Measurements from ENCODE around the gene ADPRS.
A peak's percentile ranks its signal among the peaks of the same experiment; 100 is the strongest.

The ADPRS gene, protein sequence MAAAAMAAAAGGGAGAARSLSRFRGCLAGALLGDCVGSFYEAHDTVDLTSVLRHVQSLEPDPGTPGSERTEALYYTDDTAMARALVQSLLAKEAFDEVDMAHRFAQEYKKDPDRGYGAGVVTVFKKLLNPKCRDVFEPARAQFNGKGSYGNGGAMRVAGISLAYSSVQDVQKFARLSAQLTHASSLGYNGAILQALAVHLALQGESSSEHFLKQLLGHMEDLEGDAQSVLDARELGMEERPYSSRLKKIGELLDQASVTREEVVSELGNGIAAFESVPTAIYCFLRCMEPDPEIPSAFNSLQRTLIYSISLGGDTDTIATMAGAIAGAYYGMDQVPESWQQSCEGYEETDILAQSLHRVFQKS

DNA sequence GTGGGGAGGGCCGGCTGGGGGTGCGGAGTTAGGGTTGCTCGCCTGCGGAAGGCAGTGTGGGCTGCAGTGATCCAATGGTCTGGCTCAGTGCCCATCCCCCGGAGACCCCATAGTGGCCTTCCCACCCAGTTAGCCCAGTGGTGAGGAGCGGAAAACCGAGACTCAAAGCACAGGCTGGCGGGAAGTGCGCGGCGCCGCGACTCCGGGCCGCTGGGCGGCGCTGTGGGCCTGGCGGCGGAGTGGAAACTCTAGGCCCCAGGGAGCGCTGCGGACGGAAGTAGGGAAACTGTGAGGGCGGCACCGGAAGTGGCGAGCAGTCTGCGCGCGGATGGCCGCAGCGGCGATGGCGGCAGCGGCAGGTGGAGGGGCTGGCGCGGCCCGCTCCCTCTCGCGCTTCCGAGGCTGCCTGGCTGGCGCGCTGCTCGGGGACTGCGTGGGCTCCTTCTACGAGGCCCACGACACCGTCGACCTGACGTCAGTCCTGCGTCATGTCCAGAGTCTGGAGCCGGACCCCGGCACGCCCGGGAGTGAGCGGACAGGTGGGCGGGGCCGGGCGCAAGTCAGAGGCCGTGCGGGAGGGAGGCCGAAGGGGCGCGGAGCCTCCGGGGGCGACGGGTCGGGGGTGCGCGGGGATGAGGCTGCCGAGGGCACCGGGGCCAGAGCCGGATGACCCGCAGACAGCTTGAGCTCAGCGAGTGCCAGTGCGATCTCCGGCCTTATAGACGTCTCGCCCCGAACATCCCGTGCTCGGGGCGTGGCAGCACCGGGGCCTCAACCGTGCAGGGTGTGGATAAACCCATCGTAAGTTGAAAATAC lies at the start of gene ADPRS:
Gene ADPRS, plus strand, starts transcription at position 316 of the 816 bp plus-strand sequence. Its CDS starts 13 bp downstream, at position 329.
- DNase-seq (ENCODE audit: low read depth) = peak; percentile 72
- in situ Hi-C loops (cut with HindIII; ENCODE audit: low sequenced_read_pairs) = no loop called here
- TF ChIP-seq, protein P1, sequence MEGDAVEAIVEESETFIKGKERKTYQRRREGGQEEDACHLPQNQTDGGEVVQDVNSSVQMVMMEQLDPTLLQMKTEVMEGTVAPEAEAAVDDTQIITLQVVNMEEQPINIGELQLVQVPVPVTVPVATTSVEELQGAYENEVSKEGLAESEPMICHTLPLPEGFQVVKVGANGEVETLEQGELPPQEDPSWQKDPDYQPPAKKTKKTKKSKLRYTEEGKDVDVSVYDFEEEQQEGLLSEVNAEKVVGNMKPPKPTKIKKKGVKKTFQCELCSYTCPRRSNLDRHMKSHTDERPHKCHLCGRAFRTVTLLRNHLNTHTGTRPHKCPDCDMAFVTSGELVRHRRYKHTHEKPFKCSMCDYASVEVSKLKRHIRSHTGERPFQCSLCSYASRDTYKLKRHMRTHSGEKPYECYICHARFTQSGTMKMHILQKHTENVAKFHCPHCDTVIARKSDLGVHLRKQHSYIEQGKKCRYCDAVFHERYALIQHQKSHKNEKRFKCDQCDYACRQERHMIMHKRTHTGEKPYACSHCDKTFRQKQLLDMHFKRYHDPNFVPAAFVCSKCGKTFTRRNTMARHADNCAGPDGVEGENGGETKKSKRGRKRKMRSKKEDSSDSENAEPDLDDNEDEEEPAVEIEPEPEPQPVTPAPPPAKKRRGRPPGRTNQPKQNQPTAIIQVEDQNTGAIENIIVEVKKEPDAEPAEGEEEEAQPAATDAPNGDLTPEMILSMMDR (IDR thresholded peaks at IDR 0.05; ENCODE audit: low read depth, low read length, missing control alignments) = peak; percentile 96
- peak within 1 kb of the TSS; percentile 61 for H3K4me3 ChIP-seq (ENCODE audit: low read depth, low read length)

DNA sequence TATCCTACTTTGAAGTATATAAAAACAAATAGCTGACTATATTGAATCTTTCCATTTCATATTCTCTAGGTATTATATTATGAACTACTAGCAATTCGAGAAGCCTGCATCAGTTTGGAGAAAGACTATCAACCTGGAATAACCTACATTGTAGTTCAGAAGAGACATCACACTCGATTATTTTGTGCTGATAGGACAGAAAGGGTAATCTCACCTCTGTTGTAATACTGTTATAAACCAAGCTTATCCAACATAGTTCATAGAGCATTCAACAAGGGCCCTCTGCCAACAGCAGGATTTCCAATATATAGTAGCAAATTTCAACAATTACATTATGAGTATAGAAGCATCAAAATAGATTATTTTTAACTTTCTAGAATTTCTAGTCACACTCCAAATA lies 48.5 kb upstream of the ADPRS start:
- in situ Hi-C loops (cut with HindIII; ENCODE audit: low sequenced_read_pairs) = no loop called here
- TF ChIP-seq, protein P1 (IDR thresholded peaks at IDR 0.05; ENCODE audit: low read depth, low read length, missing control alignments) = no peak
- H3K4me3 ChIP-seq (ENCODE audit: low read depth, low read length) = no peak overlapping the region

DNA sequence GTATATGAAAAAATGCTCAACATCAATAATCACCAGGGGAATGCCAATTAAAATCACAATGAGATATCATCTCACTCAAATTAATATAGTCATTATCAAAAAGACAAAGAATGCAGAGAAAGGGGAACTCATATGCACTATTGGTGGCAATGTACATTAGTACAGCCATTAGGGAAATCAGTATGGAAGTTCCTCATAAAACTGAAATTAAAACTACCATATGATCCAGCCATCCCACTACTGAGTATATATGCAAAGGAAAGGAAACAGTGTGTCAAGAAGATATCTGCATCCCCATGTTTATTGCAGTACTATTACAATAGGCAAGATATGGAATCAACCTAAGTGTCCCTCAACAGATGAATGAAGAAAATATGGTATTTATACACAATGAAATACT lies 36.9 kb upstream of the ADPRS start:
- H3K4me3 ChIP-seq (ENCODE audit: low read depth, low read length) = no peak overlapping the region
- in situ Hi-C loops (cut with HindIII; ENCODE audit: low sequenced_read_pairs) = no loop called here
- no peak for DNase-seq (ENCODE audit: low read depth)
- TF ChIP-seq, protein P1 (IDR thresholded peaks at IDR 0.05; ENCODE audit: low read depth, low read length, missing control alignments) = no peak

More for the DNA sequence above, 48.5 kb upstream of the ADPRS start:
- no peak for DNase-seq (ENCODE audit: low read depth)

DNA sequence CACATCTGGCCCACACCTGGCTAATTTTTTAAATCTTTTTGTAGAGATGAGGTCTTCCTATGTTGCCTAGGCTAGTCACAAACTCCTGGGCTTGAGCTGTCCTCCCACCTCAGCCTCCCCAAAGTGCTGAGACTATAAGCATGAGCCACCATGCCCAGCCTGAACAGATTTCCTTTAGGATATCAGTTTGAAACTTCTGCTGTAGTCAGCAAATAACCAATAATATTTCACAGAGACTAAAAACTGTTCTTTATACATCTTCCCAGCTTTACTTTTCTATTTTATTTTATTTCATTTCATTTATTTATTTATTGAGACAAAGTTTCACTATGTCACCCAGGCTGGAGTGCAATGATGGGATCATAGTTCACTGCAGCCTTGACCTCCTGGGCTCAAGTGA lies 34.7 kb upstream of the ADPRS start:
- no peak for DNase-seq (ENCODE audit: low read depth)
- in situ Hi-C loops (cut with HindIII; ENCODE audit: low sequenced_read_pairs) = no loop called here
- TF ChIP-seq, protein P1 (IDR thresholded peaks at IDR 0.05; ENCODE audit: low read depth, low read length, missing control alignments) = no peak
- H3K4me3 ChIP-seq (ENCODE audit: low read depth, low read length) = no peak overlapping the region

DNA sequence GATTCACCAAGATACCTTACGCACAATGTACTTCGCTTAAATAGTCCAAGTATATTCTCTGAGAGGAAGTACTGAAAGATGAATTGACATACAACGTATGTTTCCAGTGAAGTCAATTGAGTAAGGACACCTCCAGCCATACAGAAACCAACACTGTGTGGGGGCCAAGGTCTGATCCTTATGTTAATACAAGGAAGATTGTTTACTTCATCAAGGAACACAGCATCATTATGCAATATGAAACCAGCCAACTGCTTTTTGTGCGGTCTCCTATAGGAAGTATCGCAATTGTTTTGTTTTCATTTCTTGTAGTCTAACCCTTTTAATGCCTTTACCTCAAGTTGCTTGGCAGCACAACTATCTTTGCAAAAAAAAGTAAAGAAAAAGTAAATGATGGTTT lies 33.0 kb upstream of the ADPRS start:
- DNase-seq (ENCODE audit: low read depth) = no peak
- TF ChIP-seq, protein P1 (IDR thresholded peaks at IDR 0.05; ENCODE audit: low read depth, low read length, missing control alignments) = no peak
- in situ Hi-C loops (cut with HindIII; ENCODE audit: low sequenced_read_pairs) = no loop called here
- H3K4me3 ChIP-seq (ENCODE audit: low read depth, low read length) = no peak overlapping the region

DNA sequence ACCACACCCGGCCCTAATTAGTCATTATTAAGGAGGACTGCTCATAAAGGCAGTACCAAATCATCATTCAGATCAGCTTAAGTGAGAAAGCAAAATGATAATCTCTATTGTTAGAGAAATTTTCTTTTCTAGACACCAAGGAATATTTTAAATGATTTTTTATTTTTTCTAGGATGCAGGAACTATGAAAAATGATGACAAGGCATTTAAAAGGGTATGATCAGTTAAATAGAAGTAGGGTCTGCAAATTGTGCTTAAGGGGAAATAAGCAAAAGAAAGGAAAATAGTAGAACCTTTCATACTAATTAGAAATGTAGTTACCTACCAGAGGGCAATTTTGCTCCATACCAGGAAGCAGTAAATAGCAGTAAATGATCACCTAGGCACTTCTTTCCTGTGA lies 26.4 kb upstream of the ADPRS start:
- in situ Hi-C loops (cut with HindIII; ENCODE audit: low sequenced_read_pairs) = no loop called here
- TF ChIP-seq, protein P1 (IDR thresholded peaks at IDR 0.05; ENCODE audit: low read depth, low read length, missing control alignments) = no peak

More for the DNA sequence above, 26.4 kb upstream of the ADPRS start:
- DNase-seq (ENCODE audit: low read depth) = no peak
- H3K4me3 ChIP-seq (ENCODE audit: low read depth, low read length) = no peak overlapping the region

Measured in astrocyte of the cerebellum (primary cell).